Keratinocyte (primary cell): ENCODE data around the gene IL1A. TPM values are rescaled to one million over a fixed set of nuclear protein-coding genes. Genes with fewer than 3 reads are reported as not detected.
A peak's percentile ranks its signal among the peaks of the same experiment; 100 is the strongest.

Source experiments
- DNase-seq: peaks from one replicate; pipeline ENCODE4 v3.0.0-alpha.2; 2011; ENCODE audit warnings: low read depth, missing footprints, low spot score
- FAIRE-seq: peaks from 2 replicates; lab custom pipeline; 2011; peaks lifted over from hg19 to GRCh38; lab: Jason Lieb, UNC
- H2AFZ ChIP-seq: 2 replicates; pipeline ENCODE4 v1.6.0; 2012; ENCODE audit warnings: low read length, control low read depth, inconsistent platforms; ENCODE audit not compliant: control insufficient read depth
- H3K27ac ChIP-seq: 2 replicates; pipeline ENCODE4 v1.5.1; 2011; ENCODE audit warnings: low read length; ENCODE audit not compliant: control insufficient read depth, insufficient read depth
- H3K27me3 ChIP-seq: 3 replicates; pipeline ENCODE4 v1.6.0; 2011; ENCODE audit warnings: low read length; ENCODE audit not compliant: control insufficient read depth, insufficient read depth; ENCODE audit errors: extremely low read depth
- H3K36me3 ChIP-seq, 2 experiments: 2 replicates in 1 of 2; 3 replicates in 1 of 2; pipeline ENCODE4 v1.5.1; 2011; ENCODE audit warnings: low read length in 2 of 2, mild to moderate bottlenecking in 1 of 2; ENCODE audit not compliant: control insufficient read depth in 2 of 2, insufficient read depth in 2 of 2; ENCODE audit errors: extremely low read depth in 1 of 2
- H3K4me1 ChIP-seq: 3 replicates; pipeline ENCODE4 v1.5.1; 2011; ENCODE audit warnings: low read length; ENCODE audit not compliant: control insufficient read depth, insufficient read depth; ENCODE audit errors: extremely low read depth
- H3K4me2 ChIP-seq: 3 replicates; pipeline ENCODE4 v1.6.0; 2011; ENCODE audit warnings: low read depth, low read length; ENCODE audit not compliant: control insufficient read depth, insufficient read depth; ENCODE audit errors: extremely low read depth
- H3K4me3 ChIP-seq, 3 experiments: fragments of 200-600 bp in 1 of 3; sonication (generic) in 1 of 3; 2 replicates in 2 of 3; 3 replicates in 1 of 3; pipeline ENCODE4 v1.5.1; 2011 to 2016; ENCODE audit warnings: low read length in 3 of 3, mild to moderate bottlenecking in 3 of 3, control low read depth in 2 of 3, inconsistent platforms in 1 of 3, low read depth in 1 of 3, mixed read lengths in 1 of 3, mixed run types in 1 of 3, moderate library complexity in 1 of 3; ENCODE audit not compliant: control insufficient read depth in 2 of 3, insufficient read depth in 2 of 3; ENCODE audit errors: extremely low read depth in 1 of 3
- H3K79me2 ChIP-seq: 2 replicates; pipeline ENCODE4 v1.6.0; 2012; ENCODE audit warnings: low read length; ENCODE audit not compliant: control insufficient read depth, insufficient read depth
- H3K9ac ChIP-seq: 3 replicates; pipeline ENCODE4 v1.6.0; 2011; ENCODE audit warnings: low read length; ENCODE audit not compliant: control insufficient read depth, insufficient read depth; ENCODE audit errors: extremely low read depth
- H3K9me1 ChIP-seq: 3 replicates; pipeline ENCODE4 v1.6.0; 2011; ENCODE audit warnings: low read length; ENCODE audit not compliant: control insufficient read depth, insufficient read depth; ENCODE audit errors: extremely low read depth
- H3K9me3 ChIP-seq: 2 replicates; pipeline ENCODE4 v1.5.1; 2012; ENCODE audit warnings: low read depth, low read length; ENCODE audit not compliant: control insufficient read depth
- H4K20me1 ChIP-seq: 3 replicates; pipeline ENCODE4 v1.6.0; 2011; ENCODE audit warnings: low read length; ENCODE audit not compliant: control insufficient read depth, insufficient read depth; ENCODE audit errors: extremely low read depth
- EZH2 ChIP-seq: IDR thresholded peaks from one replicate; pipeline ENCODE4 v1.6.1; 2012; ENCODE audit warnings: inconsistent platforms, mild to moderate bottlenecking, low read length, moderate library complexity
- dilution Hi-C: fragments of 300-500 bp; cut with MboI; formaldehyde crosslinking; loops from one replicate; pipeline ENCODE4 v1.7.0; 2020; ENCODE audit warnings: low sequenced_read_pairs; ENCODE audit not compliant: extremely low pct_ligation_motif_present
- polyA plus RNA-seq, 5 experiments: library from polyadenylated mRNA; depleted of rRNA in 3 of 5; stranded (reverse) in 3 of 5; stranded (forward) in 1 of 5; unstranded in 1 of 5; fragments of >200 nt; gene quantifications; 1 replicate in 1 of 5; 2 replicates in 3 of 5; 3 replicates in 1 of 5; pipeline versions ENCODE4 v1.2.1 to v1.2.3, GENCODE V29; 2011 to 2012; ENCODE audit warnings: missing spikeins in 2 of 5, low read depth in 1 of 5, low replicate concordance in 1 of 5
- TF ChIP-seq, protein P1 (sequence below), 3 experiments: IDR thresholded peaks in 1 of 3; conservative IDR thresholded peaks in 1 of 3; optimal IDR thresholded peaks in 1 of 3; 2 replicates in 2 of 3; 3 replicates in 1 of 3; pipeline versions ENCODE3 to v1.5.1; 2011; ENCODE audit warnings: low read length in 3 of 3, mild to moderate bottlenecking in 3 of 3, moderate library complexity in 2 of 3, control low read depth in 1 of 3, inconsistent platforms in 1 of 3; ENCODE audit not compliant: insufficient read depth in 2 of 3; ENCODE audit errors: extremely low read depth in 1 of 3

IL1A gene
- polyA plus RNA-seq, 1 donor (not counting 4 experiments of a cell fraction or from before 2014, with no cell fraction given), result 269 TPM

DNA sequence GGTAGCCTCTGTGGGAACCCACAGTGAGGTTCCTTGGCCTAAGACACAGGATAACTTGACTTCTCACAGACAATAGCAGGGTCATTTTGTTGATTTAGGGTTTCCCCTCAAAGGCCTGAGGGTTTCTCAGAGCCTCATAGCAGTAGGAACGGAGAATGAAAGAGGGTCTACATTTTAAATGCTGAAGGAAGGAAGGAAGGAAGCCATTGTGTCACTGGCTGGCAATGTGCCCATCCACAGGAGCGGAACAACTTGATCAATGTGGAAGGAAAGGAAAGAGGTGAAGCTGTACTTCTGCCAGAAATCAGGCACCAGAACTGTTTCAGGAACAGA is 47.2 kb upstream of the IL1A start:
- DNase-seq, result no peak
- H3K36me3 ChIP-seq, result peaks cover 30 to 64% of the 10 kb centered on the region in 2 experiments
- H4K20me1 ChIP-seq, result no peaks in the 10 kb centered on the region
- no peak for FAIRE-seq
- H3K9ac ChIP-seq, result no peak overlapping the region
- H3K4me2 ChIP-seq, result peak overlapping the region; percentile 3
- H3K9me3 ChIP-seq, result no peaks in the 10 kb centered on the region
- TF ChIP-seq, protein P1, sequence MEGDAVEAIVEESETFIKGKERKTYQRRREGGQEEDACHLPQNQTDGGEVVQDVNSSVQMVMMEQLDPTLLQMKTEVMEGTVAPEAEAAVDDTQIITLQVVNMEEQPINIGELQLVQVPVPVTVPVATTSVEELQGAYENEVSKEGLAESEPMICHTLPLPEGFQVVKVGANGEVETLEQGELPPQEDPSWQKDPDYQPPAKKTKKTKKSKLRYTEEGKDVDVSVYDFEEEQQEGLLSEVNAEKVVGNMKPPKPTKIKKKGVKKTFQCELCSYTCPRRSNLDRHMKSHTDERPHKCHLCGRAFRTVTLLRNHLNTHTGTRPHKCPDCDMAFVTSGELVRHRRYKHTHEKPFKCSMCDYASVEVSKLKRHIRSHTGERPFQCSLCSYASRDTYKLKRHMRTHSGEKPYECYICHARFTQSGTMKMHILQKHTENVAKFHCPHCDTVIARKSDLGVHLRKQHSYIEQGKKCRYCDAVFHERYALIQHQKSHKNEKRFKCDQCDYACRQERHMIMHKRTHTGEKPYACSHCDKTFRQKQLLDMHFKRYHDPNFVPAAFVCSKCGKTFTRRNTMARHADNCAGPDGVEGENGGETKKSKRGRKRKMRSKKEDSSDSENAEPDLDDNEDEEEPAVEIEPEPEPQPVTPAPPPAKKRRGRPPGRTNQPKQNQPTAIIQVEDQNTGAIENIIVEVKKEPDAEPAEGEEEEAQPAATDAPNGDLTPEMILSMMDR (optimal IDR thresholded peaks at IDR 0.05 in 1 of 3, IDR thresholded peaks at IDR 0.05 in 1 of 3, conservative IDR thresholded peaks at IDR 0.05 in 1 of 3; ENCODE audit: extremely low read depth in 1 of 3, insufficient read depth in 2 of 3, low read length in 3 of 3), result no peak
- TF ChIP-seq EZH2, result no peak
- H3K4me1 ChIP-seq, result peaks cover 30% of the 10 kb centered on the region
- no peaks in the 10 kb centered on the region for H3K9me1 ChIP-seq
- no peak overlapping the region for H2AFZ ChIP-seq
- dilution Hi-C loops, result no loop called here
- H3K79me2 ChIP-seq, result peaks cover 35% of the 10 kb centered on the region
- H3K4me3 ChIP-seq, result no peak overlapping the region
- H3K27me3 ChIP-seq, result no peaks in the 10 kb centered on the region
- H3K27ac ChIP-seq, result no peak overlapping the region

DNA sequence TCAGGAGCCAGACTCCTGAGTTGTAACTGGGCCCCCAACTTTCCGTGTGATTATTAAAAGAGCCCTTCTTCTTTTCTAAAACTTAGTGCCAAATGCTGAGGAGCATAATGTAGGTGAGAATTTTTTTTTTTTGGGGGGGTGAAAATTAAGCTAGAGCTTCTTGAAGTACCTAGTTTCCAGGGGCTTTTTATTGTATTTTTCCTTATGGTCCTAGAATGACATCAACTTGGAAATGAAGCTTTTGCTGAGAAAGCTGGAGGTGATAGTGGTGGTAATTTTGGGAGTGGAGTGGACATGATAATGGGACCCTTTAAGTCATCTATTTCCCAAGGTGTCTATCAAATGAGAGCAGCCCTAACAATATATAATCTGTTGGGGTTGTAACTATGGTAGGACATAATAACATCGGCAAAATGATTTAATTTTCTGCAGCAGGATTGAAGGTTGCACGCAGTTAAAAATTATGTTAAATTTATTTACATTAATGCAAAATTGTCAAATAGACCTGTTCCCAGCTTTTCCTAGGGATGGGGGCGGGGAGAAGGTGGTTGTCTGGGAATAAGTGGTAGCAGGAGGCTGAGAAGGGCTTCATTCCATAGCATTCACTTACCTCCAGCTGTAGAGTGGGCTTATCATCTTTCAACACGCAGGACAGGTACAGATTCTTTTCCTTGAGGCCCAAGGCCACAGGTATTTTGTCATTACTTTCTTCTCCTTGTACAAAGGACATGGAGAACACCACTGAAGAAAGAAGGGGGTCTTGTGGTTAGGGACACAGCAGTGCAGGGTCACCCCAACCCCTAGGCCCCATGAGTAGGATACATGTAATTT is 46.6 kb upstream of the IL1A start:
- Histone ChIP-seq H3K9me3 (no peaks in the 10 kb centered on the region), H3K27ac (no peak overlapping the region), H3K4me1 (peaks cover 27% of the 10 kb centered on the region), H3K4me3 (no peak overlapping the region), H3K36me3 (peaks cover 30 to 59% of the 10 kb centered on the region in 2 experiments), H3K9ac (no peak overlapping the region), H4K20me1 (no peaks in the 10 kb centered on the region), H3K79me2 (peaks cover 29% of the 10 kb centered on the region), H3K4me2 (no peak overlapping the region), H2AFZ (no peak overlapping the region), H3K9me1 (no peaks in the 10 kb centered on the region), H3K27me3 (no peaks in the 10 kb centered on the region)
- TF ChIP-seq, protein P1 (optimal IDR thresholded peaks at IDR 0.05 in 1 of 3, IDR thresholded peaks at IDR 0.05 in 1 of 3, conservative IDR thresholded peaks at IDR 0.05 in 1 of 3; ENCODE audit: extremely low read depth in 1 of 3, insufficient read depth in 2 of 3, low read length in 3 of 3), result no peak
- TF ChIP-seq EZH2, result no peak
- dilution Hi-C loops, result no loop called here
- no peak for DNase-seq
- no peak for FAIRE-seq
